ENCODE measurements around the gene TRIP6.

TRIP6 gene

GRCh38 chr7:100886936-100887515, 19.8 kb downstream of the TRIP6 start:
- Histone ChIP-seq H3K9me3 (ENCODE audit: control insufficient read depth, insufficient read depth, low read length) (no peaks in the 10 kb centered on the region), H3K36me3 (ENCODE audit: insufficient read depth, low read length) (peaks cover 27% of the 10 kb centered on the region), H3K9ac (ENCODE audit: low read depth, low read length) (no peak overlapping the region), H3K4me1 (ENCODE audit: insufficient read depth, low read length) (peaks cover 5% of the 10 kb centered on the region; the same call in 1 of the 2 replicates)

- Histone ChIP-seq H3K9me3 (ENCODE audit: control insufficient read depth, insufficient read depth, low read length) (no peaks in the 10 kb centered on the region), H3K9ac (ENCODE audit: low read depth, low read length) (no peak overlapping the region; the same call in 1 of the 2 replicates), H3K4me1 (ENCODE audit: insufficient read depth, low read length) (peaks cover 5% of the 10 kb centered on the region; the same call in 1 of the 2 replicates), H3K36me3 (ENCODE audit: insufficient read depth, low read length) (peaks cover 26% of the 10 kb centered on the region)
Observed at GRCh38 chr7:100887516-100888290, 20.5 kb downstream of the TRIP6 start.

GRCh38 chr7:100888291-100888987, 21.3 kb downstream of the TRIP6 start:
- Histone ChIP-seq H3K4me1 (ENCODE audit: insufficient read depth, low read length) (peaks cover 5% of the 10 kb centered on the region; the same call in 1 of the 2 replicates), H3K9ac (ENCODE audit: low read depth, low read length) (peak overlapping the region; percentile 84), H3K9me3 (ENCODE audit: control insufficient read depth, insufficient read depth, low read length) (no peaks in the 10 kb centered on the region), H3K36me3 (ENCODE audit: insufficient read depth, low read length) (peaks cover 26% of the 10 kb centered on the region)

- Histone ChIP-seq H3K9ac (ENCODE audit: low read depth, low read length) (peak within 1 kb of the TSS; percentile 84), H3K9me3 (ENCODE audit: control insufficient read depth, insufficient read depth, low read length) (no peaks in the 10 kb centered on the region), H3K4me1 (ENCODE audit: insufficient read depth, low read length) (peaks cover 5% of the 10 kb centered on the region; the same call in 1 of the 2 replicates), H3K36me3 (ENCODE audit: insufficient read depth, low read length) (peaks cover 20% of the 10 kb centered on the region)
Observed at GRCh38 chr7:100888988-100889750, 22.0 kb downstream of the TRIP6 start, which contains the start of gene UFSP1. UFSP1 (minus strand) TSS chr7:100889715; CDS start chr7:100889271, 444 bp downstream.

GRCh38 chr7:100890653-100891567, 23.7 kb downstream of the TRIP6 start:
- Histone ChIP-seq H3K9me3 (ENCODE audit: control insufficient read depth, insufficient read depth, low read length) (no peaks in the 10 kb centered on the region), H3K9ac (ENCODE audit: low read depth, low read length) (peak overlapping the region; percentile 66), H3K4me1 (ENCODE audit: insufficient read depth, low read length) (peaks cover 5% of the 10 kb centered on the region; the same call in 1 of the 2 replicates), H3K36me3 (ENCODE audit: insufficient read depth, low read length) (peaks cover 19% of the 10 kb centered on the region)

GRCh38 chr7:100891568-100892247, 24.5 kb downstream of the TRIP6 start:
- peaks cover 12% of the 10 kb centered on the region for H3K36me3 ChIP-seq (ENCODE audit: insufficient read depth, low read length)
- H3K9me3 ChIP-seq (ENCODE audit: control insufficient read depth, insufficient read depth, low read length): no peaks in the 10 kb centered on the region
- peak overlapping the region; percentile 66 for H3K9ac ChIP-seq (ENCODE audit: low read depth, low read length)
- H3K4me1 ChIP-seq (ENCODE audit: insufficient read depth, low read length): peaks cover 5% of the 10 kb centered on the region; the same call in 1 of the 2 replicates

- Histone ChIP-seq H3K4me1 (ENCODE audit: insufficient read depth, low read length) (no peaks in the 10 kb centered on the region; the same call in 1 of the 2 replicates), H3K9ac (ENCODE audit: low read depth, low read length) (no peak overlapping the region), H3K9me3 (ENCODE audit: control insufficient read depth, insufficient read depth, low read length) (no peaks in the 10 kb centered on the region), H3K36me3 (ENCODE audit: insufficient read depth, low read length) (0 out of 2 replicates have a peak, but pooled peaks cover 5% of the 10 kb centered on the region)
Observed at GRCh38 chr7:100892364-100893317, 25.5 kb downstream of the TRIP6 start.

GRCh38 chr7:100893318-100893895, 26.2 kb downstream of the TRIP6 start:
- H3K4me1 ChIP-seq (ENCODE audit: insufficient read depth, low read length): no peaks in the 10 kb centered on the region; the same call in 1 of the 2 replicates
- no peak overlapping the region for H3K9ac ChIP-seq (ENCODE audit: low read depth, low read length)

GRCh38 chr7:100893910-100894721, 26.9 kb downstream of the TRIP6 start:
- H3K36me3 ChIP-seq (ENCODE audit: insufficient read depth, low read length): no peaks in the 10 kb centered on the region
- H3K9ac ChIP-seq (ENCODE audit: low read depth, low read length): peak overlapping the region; percentile 70; the same call in 1 of the 2 replicates
- no peaks in the 10 kb centered on the region; the same call in 1 of the 2 replicates for H3K4me1 ChIP-seq (ENCODE audit: insufficient read depth, low read length)
- no peaks in the 10 kb centered on the region for H3K9me3 ChIP-seq (ENCODE audit: control insufficient read depth, insufficient read depth, low read length)

More at GRCh38 chr7:100893318-100893895, 26.2 kb downstream of the TRIP6 start:
- Histone ChIP-seq H3K9me3 (ENCODE audit: control insufficient read depth, insufficient read depth, low read length) (no peaks in the 10 kb centered on the region), H3K36me3 (ENCODE audit: insufficient read depth, low read length) (0 out of 2 replicates have a peak, but pooled peaks cover 2% of the 10 kb centered on the region)

GRCh38 chr7:100894860-100895700, 27.9 kb downstream of the TRIP6 start:
- Histone ChIP-seq H3K9ac (ENCODE audit: low read depth, low read length) (peak overlapping the region; percentile 70), H3K36me3 (ENCODE audit: insufficient read depth, low read length) (no peaks in the 10 kb centered on the region), H3K4me1 (ENCODE audit: insufficient read depth, low read length) (no peaks in the 10 kb centered on the region; the same call in 1 of the 2 replicates), H3K9me3 (ENCODE audit: control insufficient read depth, insufficient read depth, low read length) (no peaks in the 10 kb centered on the region)

Measured in ES-I3 (cell line).